ENCODE data around the gene ROCK2. TPM values are rescaled to one million over a fixed set of nuclear protein-coding genes. Genes with fewer than 3 reads are reported as not detected.

ROCK2 gene
- total and polyA plus RNA-seq, 9 of the 15 experiments (the other 6 are each of a cell fraction or from before 2014, with no cell fraction given) = 4.9 to 30.6 (median 14.3) TPM

GRCh38 chr2:11228692-11229091 lies 115.7 kb downstream of the ROCK2 start (continued):
- 0 out of 2 replicates have a peak, but pooled peaks have one; percentile 38 for TF ChIP-seq ZBTB2 (IDR thresholded peaks at IDR 0.05)
- no peak for TF ChIP-seq HSF4 (CRISPR knock-in tag; IDR thresholded peaks at IDR 0.05; ENCODE audit: borderline replicate concordance)
- peak; percentile 81 for TF ChIP-seq DPF2 (IDR thresholded peaks at IDR 0.05)
- no peak for TF ChIP-seq NFXL1 (CRISPR knock-in tag; IDR thresholded peaks at IDR 0.05)
- no peak for TF ChIP-seq NR2C1 (IDR thresholded peaks at IDR 0.05)
- no peak for TF ChIP-seq NR2C1 (tag; IDR thresholded peaks at IDR 0.05)
- TF ChIP-seq DNMT1 (IDR thresholded peaks at IDR 0.05) = no peak
- TF ChIP-seq SMARCA4 (IDR thresholded peaks at IDR 0.05) = peak; percentile 71
- TF ChIP-seq ZFP36 (IDR thresholded peaks at IDR 0.05; ENCODE audit: low read depth, low read length, partially characterized antibody) = no peak
- TF ChIP-seq HDAC1 (IDR thresholded peaks at IDR 0.05) = peak in 1 of 2 experiments; percentile 57; a peak in 1 of 4 replicates
- peak; percentile 89 for TF ChIP-seq CBFA2T3 (IDR thresholded peaks at IDR 0.05)
- peak; percentile 37; the same call in 1 of the 2 replicates for TF ChIP-seq REST (IDR thresholded peaks at IDR 0.05; ENCODE audit: borderline replicate concordance)
- TF ChIP-seq REST (CRISPR knock-in tag; IDR thresholded peaks at IDR 0.05; ENCODE audit: low read depth) = no peak
- TF ChIP-seq LEF1 (IDR thresholded peaks at IDR 0.05) = peak; percentile 37; the same call in 1 of the 2 replicates
- no peak for TF ChIP-seq CXXC5 (CRISPR knock-in tag; IDR thresholded peaks at IDR 0.05)
- TF ChIP-seq FOXK2 (conservative IDR thresholded peaks at IDR 0.05 in 1 of 2, IDR thresholded peaks at IDR 0.05 in 1 of 2; ENCODE audit: low read depth in 2 of 2) = peak in 1 of 2 experiments; percentile 38; a peak in 1 of 4 replicates
- TF ChIP-seq TEAD4 (IDR thresholded peaks at IDR 0.05; ENCODE audit: low read length) = peak; percentile 57
- no peak for TF ChIP-seq TEAD4 (CRISPR knock-in tag; IDR thresholded peaks at IDR 0.05; ENCODE audit: borderline replicate concordance)
- TF ChIP-seq DMBX1 (CRISPR knock-in tag; IDR thresholded peaks at IDR 0.05; ENCODE audit: borderline replicate concordance) = no peak
- TF ChIP-seq PHB2 (IDR thresholded peaks at IDR 0.05; ENCODE audit: low read depth) = peak; percentile 32; the same call in 1 of the 2 replicates
- TF ChIP-seq TAL1 (IDR thresholded peaks at IDR 0.05) = peak; percentile 71
- TF ChIP-seq TFAM (CRISPR knock-in tag; conservative IDR thresholded peaks at IDR 0.05) = no peak
- TF ChIP-seq HMBOX1 (IDR thresholded peaks at IDR 0.05) = peak; percentile 36; the same call in 1 of the 2 replicates
